Neural progenitor cell (in vitro differentiated cells): ENCODE measurements around the gene CLEC17A.

Source experiments
- EZH2 ChIP-seq: fragments of 200-600 bp; sonication (generic); IDR thresholded peaks from 2 replicates; pipeline ENCODE4 v1.6.1; 2017; ENCODE audit warnings: antibody characterized with exemption, mild to moderate bottlenecking, moderate library complexity
- TF ChIP-seq, protein P1 (sequence below): fragments of 200-600 bp; sonication (generic); IDR thresholded peaks from 2 replicates; pipeline ENCODE4 v1.5.1; 2017; ENCODE audit warnings: antibody characterized with exemption, mild to moderate bottlenecking

DNA sequence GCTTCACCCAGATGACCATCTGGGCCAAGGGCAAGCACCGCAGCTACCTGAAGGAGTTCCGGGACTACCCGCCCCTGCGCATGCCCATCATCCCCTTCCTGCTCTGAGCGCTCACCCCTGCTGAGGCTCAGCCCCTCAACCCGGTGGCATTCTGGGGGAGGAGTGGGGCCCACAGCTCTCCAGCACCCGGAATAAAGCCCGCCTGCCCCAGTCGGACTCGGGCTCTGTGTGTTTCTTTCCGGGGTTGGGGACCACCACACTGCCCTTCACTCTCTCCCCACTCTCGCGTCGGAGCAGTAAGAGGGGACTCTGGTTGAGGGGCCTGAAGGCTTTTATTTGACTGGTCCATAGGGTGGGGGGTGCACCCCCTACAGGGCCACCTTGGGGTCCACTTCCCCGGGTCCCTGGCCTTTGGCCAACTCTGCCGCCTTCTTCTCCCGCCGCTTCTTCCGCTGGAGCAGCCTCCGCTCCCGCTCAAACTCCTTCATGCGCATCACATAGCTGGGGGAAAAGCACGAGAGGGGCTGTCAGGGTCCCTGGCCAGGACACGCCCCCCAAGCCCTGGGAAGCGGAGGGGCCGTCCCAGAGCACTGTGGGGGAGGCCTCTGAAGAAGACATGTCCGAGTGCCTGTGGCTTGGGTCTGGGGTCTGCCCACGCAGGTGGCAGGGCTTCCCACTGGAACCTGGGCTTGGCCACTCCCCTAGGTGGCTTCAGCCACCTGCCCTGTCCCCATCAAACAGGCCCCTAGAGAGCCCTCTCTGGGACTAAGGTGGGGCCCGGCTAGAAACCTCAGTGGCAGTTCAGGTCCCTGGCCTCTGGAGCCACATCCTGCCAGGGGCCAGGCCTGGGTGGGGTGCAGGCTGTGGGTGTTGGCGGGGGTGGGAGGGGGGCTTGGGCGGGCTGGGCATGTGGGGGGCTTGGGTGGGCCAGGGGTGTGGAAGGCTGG, 16.8 kb upstream of the CLEC17A start:
- TF ChIP-seq, protein P1, sequence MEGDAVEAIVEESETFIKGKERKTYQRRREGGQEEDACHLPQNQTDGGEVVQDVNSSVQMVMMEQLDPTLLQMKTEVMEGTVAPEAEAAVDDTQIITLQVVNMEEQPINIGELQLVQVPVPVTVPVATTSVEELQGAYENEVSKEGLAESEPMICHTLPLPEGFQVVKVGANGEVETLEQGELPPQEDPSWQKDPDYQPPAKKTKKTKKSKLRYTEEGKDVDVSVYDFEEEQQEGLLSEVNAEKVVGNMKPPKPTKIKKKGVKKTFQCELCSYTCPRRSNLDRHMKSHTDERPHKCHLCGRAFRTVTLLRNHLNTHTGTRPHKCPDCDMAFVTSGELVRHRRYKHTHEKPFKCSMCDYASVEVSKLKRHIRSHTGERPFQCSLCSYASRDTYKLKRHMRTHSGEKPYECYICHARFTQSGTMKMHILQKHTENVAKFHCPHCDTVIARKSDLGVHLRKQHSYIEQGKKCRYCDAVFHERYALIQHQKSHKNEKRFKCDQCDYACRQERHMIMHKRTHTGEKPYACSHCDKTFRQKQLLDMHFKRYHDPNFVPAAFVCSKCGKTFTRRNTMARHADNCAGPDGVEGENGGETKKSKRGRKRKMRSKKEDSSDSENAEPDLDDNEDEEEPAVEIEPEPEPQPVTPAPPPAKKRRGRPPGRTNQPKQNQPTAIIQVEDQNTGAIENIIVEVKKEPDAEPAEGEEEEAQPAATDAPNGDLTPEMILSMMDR, result no peak
- TF ChIP-seq EZH2, result no peak
